Inflammatory macrophage treated with lipopolysaccharide for 4 hours (primary cell): ENCODE data around the gene ACSF2.
"Not testable (repeated sequence)": the region's sequence is repeated elsewhere in the genome, so short reads cannot be mapped to it uniquely, and the experiment has no call there.

Experiments
- DNase-seq: peaks from one replicate; pipeline ENCODE4 v3.0.0-alpha.2; 2020

The ACSF2 gene, protein sequence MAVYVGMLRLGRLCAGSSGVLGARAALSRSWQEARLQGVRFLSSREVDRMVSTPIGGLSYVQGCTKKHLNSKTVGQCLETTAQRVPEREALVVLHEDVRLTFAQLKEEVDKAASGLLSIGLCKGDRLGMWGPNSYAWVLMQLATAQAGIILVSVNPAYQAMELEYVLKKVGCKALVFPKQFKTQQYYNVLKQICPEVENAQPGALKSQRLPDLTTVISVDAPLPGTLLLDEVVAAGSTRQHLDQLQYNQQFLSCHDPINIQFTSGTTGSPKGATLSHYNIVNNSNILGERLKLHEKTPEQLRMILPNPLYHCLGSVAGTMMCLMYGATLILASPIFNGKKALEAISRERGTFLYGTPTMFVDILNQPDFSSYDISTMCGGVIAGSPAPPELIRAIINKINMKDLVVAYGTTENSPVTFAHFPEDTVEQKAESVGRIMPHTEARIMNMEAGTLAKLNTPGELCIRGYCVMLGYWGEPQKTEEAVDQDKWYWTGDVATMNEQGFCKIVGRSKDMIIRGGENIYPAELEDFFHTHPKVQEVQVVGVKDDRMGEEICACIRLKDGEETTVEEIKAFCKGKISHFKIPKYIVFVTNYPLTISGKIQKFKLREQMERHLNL

DNA sequence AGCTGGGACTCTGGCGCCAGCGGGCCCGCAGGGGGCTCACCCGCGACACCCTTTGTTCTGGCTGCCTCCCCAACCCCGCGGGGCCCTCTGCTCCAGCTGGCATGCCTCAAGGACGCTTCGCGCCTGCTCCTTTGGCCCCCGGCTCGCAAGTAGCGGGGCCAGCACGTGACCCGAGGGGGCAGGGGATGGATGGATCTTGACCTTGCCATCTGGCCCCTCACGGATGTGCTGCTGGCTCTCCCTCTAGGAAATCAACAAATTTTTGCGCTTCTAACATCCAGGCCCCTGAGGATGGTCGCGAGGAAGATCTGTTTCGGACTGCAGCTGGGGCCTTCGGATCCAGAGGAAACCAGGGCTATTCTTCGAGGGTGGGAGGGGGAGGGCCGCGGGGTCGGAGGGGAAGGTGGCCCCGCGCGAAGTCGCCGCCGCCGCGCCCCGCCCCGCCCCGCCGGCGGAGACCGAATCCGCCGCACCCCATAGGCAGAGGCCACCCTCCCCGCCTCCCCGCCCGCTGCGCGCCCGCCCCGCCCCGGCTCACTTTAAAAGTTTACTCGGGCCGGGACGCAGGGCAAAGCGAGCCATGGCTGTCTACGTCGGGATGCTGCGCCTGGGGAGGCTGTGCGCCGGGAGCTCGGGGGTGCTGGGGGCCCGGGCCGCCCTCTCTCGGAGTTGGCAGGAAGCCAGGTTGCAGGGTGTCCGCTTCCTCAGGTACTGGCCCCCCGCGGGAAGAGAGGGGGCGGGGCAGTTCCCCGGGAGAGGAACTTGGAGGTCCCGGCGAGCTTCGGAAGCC, at the start of gene ACSF2:
TSS of gene ACSF2 (plus strand) at position 537 of the 790 bp plus-strand sequence. CDS start at position 581, 44 bp downstream.
- peak; percentile 55 for DNase-seq

DNA sequence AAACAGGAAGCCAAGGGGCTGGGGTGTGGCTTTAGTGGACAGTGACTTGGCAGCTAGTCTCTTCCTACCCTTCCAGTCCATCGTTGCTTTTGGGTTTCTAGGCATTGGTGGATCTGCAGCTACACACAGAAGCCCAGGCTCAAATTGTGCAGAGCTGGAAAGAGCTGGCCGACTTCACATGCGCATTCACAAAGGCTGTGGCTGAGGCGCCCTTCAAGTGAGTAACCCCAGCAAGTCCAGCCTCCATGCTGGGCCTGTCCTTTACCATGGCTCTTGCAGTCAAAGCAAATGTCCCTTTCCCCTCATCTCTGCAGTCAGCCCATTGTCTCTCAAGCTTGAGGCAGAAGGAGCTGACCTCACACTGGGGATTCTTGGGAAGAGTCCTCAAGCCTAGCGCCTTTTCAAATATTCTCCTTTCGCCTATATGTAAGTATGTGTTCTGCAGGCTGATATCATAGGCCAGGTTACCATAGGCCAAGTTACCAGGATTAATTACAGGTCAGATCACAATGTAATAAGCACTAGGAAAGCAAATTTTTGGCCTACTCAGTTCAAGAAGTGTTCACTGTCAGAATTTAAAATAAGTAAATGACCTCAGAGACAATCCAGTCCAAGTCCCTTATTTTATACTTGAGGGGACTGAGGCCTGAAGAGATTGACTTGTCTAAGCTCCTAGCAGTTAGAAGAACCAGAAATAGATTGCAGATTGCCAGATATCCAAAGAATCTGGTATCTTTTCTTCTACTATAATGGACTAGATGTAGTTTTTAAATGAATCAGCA, 46.5 kb upstream of the ACSF2 start:
- no peak for DNase-seq

DNA sequence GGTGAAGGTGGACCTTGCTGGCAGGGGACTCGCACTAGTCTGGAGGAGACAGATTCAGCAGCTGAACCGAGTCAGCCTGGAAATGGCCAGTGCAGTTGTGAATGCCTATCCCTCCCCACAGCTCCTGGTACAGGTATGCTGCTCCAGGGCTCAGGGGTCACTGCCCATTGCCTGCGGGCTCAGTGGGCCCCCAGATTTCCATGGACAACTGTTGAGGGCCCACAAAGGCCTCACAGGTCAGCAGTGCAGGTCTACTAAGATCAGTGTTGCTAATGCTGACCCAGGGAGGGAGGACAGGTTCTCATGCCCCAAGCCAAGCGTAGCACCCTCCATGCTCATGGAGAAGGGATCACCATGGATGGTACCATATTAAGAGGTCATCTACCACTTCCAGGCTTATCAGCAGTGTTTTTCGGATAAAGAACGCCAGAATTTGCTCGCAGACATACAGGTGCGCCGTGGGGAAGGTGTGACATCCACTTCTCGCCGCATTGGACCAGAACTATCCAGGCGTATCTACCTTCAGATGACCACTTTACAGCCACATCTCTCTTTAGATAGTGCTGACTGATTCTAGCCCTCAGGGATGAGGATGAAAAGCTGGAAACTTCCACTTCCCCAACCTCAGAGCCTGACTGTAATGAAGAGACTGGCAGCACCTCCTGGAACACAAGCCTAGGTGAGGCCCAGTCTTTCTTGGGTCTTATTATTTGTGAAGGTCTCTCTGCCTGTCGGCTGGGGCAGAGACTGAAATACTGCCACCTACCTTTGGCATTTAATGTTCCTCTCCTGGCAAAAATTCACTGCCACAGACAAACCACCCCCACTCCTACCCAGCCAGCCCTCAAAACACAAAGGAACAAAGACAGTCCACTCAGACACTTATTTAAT, 45.4 kb upstream of the ACSF2 start:
- DNase-seq = no peak

DNA sequence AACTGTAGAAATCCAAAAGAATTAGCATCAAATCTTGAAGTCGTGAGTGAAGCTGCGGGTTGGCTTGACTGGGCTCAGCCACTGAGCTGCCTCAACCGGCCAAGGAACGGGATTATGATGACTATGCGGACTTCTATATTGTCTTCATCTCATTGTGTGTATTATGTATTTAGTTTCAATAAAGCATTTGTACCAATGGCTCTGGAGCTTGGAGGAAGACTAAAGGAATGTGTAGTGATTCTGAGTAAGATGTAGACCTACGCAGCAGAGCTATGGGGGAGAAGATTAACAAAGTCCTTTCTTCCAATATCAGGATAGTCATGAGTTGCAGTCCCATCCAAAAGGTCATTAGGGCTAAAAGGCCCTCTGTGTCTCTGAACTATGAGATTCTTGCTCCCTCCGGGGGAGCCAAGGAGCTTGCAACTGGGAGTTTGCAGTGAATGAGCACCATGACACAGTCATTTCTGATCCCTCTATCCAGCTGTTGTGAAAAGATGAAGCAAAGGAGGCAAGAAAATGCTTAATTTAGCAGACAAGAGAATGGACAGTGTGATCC, 44.7 kb upstream of the ACSF2 start:
- DNase-seq = no peak

DNA sequence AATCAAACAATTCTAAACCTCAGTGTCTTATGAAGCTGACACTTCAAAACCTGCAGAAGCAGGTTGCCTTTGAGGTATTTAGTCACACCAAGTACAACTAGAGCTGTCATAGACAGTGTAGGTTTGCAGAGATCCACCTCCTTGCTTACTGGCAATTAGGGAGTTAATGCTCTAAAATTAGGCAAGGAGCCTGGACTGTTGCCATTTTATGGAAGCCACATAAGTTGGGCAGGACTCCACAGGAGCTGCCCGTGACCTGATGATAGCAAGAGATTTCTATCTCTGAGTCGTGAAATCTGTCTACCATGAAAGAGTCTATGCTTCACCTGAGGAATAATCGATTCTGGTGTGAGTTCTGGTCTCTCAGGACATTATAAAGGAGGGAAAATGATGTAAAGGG, 44.1 kb upstream of the ACSF2 start:
- DNase-seq = no peak

DNA sequence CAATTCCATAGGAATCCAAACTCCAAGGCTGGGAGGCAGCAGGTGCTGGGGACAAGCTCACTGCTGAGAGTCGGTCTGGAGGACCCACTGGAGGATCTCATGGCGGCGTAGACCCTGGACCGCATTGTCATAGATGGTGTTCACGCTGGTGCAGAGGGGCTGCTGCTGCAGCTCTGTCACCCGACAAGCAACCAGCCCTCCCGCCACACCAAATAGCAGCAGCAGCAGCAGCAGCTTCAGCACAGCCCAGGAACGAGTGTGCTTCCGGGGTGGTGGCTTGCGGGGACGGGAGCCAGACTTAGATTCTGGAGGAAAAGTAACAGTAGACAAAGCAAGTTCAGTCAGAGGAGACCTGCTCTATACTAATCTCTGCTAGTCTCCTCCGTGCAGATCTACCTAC, 43.1 kb upstream of the ACSF2 start:
- no peak for DNase-seq

DNA sequence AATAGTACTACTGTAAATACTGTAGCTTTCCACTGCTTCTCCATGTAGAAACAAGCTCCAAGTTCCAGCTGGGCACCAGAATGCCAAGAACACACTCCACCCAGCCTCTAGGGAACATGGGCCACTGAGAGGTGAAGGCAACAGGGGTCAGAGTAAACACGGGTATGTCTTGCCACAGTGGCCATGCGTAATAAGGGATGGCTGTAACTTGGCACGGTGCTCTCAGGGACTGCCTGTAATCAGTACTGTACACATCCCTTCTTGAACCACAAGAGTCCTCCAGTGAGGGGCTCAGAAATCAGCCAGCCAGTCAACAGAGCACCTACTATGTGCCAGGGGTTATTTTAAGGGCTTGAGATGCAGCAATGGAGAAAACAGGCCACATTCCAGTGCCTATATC, 39.5 kb upstream of the ACSF2 start:
- no peak for DNase-seq

DNA sequence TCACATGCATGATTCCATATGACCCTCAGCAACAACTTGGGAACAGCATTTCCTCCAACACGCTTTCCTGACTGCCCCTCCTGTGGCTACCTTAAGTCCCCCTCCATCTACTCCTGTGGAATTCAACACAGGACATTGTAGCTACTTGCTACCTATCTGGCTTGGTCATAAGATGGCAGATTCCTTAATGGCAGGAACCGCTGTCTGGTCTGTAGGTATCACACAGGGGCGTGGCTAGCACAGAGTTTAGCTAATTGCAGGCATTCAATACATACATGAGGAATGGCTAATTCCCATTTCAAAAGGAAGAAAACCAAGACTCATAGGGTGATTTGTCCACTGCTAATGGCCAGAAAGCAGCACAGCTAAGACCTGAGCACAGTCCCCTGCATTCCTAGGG, 37.3 kb upstream of the ACSF2 start:
- DNase-seq = no peak

DNA sequence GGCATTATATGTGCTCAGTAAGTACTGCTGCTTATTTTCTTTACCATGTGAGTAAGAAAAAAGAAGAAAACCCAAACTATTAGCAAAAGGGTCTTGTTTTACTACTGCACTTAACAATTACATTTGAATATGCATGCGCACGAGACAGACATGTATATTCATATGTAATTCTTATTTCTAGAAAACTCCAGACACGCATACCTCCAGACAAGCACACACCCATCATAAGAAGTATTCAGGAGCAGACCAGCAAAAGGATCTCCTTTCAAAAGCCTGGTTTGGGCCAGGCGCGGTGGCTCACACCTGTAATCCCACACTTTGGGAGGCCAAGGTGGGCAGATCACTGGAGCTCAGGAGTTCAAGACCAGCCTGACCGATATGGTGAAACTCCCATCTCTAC, 36.5 kb upstream of the ACSF2 start:
- DNase-seq = no peak

DNA sequence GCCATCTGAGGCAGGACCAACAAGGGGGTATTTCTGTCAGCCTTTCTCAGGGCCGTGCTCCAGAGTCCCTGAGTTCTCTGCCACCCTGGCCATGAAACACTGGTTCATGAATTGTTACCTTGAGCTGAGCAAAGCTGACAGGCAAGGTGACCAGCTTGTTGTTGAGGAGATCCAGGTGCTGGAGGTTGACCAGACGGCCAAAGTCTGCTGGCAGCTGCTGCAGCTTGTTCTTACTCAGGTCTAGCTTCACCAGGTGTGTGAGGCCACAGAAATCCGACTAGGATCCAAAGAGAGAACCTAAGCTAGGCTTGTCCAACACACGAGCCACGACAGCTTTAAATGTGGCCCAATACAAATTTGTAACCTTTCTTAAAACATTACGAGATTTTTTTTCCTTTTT, 33.4 kb upstream of the ACSF2 start:
- DNase-seq = no peak

DNA sequence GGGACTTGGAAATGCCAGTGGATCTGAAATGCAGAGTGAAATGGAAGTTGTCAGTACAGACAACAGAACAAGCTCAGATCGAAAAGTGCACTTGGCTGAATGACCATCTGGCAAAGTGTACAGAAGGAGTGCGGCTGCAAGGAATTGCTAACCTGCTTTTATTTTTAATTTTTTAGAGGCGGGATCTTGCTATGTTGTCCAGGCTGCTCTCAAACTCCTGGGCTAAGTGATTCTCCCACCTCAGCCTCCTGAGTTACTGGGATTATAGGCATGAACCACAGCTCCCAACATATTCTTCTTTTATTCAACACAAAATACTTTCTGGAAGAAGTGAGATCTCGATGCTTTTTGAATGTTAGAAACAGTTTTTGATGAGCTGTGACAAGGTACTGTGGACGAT, 32.3 kb upstream of the ACSF2 start:
- DNase-seq = no peak

DNA sequence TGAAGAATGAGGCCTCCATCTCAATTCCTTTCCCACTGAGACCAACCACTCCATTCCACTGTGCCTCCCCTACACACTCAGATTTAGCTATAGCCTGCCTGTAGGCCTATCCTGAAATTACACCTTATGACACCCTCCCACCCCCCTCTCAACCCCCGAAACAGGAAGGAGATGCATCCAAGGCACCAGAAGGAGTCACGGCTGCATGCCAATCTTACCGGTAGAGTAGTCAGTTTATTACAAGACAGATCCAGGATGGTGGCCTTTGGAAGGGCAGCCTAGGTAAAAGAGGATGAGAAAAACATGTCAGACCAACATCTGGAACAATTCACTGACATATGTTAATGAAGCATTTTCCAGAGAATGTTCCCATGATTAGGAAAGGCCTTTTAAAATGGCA, 31.3 kb upstream of the ACSF2 start:
- DNase-seq = no peak

DNA sequence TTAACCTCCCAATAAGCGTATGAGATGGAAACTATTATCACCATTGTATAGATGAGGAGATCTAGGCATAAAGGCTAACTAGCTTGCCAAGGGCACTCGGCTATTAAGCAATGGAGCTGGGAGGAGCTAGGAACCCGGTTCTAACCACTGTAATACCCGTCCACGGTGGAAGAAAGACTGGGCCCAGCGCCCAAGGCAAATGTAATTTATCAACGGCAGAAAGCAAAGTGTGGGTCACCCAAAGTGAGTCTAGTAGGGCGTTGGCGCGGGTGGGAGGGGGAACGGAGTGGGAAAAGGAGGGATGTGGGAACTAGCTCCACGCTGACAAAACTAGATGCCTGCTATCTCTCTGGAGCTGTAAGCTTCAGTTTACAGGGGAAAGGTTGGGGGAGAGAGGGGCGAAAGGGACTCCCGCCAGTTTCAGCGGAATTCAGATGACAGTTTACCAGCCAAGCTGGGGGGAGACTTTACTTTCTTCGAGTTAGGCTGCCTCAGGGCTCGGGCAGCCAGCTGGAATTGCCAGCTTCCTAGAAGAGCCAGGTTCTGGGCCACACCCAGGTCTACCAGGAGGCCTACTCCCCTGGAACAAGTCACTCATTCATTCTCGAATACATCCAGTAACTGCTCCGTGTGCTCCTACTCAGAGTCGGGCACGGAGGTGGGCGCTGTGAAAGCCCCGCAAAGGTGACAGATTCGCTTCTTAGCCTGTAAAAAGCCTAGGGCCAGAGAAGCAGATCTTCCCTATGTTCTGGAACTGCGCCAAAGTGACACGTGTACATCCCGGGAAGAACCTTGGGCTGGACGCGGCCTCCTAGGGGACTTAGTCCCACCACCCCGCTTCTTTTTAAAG, 29.5 kb upstream of the ACSF2 start:
- DNase-seq = peak; percentile 69

DNA sequence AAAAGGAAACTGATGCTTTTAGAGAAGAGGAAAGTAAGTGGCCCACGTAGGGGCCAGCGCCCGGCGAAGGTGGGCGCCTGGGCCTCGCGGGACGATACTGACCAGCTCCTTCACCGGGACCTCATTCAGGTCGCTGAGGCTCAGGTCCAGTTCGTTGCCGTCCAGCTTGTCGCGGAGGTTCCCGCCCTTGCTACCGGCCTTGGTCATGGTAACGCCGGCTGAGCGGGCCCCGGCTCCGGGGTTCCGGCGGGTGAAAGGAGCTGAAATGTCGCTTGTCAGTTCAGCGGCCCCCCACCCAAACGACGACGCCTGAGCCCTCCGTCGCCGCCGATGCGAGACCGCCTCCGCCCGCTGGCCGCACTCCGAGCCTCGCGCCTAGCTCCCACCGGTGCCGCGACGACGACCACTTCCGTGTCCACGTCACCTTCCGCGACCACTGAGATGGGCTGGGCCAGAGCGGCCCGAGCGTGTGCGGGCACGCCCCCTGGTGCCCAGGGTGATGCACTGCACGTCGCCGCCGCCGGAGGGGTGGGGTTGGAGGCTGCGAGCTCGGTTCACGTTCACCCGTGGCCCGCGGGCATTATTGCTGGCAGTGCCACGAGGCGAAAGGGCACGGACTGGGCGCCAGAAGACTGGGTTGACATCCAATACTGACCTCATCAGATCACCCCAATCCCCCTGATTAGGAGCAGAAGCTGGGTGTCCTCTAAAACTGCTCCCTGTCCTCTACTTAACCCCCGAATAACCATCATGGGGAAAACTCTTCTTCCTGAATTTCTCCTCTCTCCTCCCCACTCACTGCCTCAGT, 28.7 kb upstream of the ACSF2 start, which contains the start of gene LRRC59:
TSS of gene LRRC59 (minus strand) at position 413 of the 808 bp plus-strand sequence. CDS start at position 207, 206 bp downstream.
- peak; percentile 83 for DNase-seq

DNA sequence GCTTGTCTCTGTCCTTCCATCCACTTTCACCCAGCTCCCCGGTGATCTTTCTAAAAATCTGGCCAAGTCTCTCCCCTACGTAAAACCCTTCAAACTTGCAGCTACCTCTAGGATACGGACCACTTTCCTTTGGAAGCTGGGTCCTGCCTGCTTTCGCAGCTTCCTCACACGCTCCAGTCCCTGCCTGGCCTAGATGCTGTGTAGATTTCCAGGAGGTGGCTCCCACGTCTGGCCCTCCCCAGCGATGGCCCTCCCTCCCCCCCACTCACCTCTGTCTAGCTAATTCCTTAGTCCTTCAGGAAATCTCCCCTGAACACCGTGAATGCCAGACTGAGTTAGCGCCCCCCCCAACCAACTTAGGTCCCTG, 28.1 kb upstream of the ACSF2 start:
- DNase-seq = no peak

DNA sequence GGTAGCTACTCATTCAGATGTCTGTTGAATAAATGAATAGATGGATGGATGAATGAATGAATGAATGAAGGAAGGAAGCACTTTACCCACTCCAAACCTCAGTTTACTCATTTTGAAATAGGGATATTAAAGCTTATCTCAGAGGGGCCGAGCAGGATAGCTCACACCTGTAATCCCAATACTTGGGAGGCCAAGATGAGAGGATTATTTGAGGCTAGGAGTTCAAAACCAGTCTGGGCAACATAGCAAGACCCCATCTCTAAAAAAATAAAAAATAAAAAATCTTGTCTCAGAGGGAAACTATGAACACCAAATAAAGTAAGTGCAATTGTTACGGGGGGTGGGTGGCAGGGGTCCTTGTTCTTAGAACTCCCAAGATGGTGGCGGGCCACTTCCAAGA, 27.3 kb upstream of the ACSF2 start:
- DNase-seq = not testable (repeated sequence)

DNA sequence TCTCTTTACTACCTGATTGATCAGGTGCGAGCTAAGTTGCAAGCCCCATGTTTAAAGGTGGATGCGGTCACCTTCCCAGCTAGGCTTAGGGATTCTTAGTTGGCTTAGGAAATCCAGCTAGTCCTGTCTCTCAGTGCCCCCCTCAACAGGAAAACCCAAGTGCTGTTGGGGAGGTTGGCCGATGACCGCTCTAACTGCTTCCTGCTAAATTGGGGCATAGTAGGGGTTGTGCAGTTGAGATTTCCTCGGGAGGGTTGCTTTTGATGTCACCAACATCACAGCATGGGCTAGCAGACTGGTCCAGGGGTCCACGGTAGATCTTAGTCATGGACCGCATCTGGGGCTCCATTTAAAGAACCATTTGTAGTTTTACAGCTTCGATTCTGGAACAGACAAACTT, 26.4 kb upstream of the ACSF2 start:
- DNase-seq = not testable (repeated sequence)

DNA sequence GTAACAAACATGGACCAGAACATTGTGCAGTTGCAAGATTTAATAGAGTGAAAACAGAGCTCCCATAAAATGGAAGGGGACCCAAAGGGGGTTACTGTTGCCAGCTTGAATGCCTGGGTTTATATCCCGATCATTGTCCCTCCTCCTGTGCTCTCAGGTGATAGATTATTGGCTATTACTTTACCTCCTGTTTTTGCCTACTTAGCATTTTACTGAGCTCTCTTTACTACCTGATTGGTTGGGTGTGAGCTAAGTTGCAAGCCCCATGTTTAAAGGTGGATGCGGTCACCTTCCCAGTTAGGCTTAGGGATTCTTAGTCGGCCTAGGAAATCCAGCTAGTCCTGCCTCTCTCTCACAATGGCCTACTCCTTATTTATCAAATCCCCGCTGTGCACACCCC, 20.7 kb upstream of the ACSF2 start:
- DNase-seq = not testable (repeated sequence)

DNA sequence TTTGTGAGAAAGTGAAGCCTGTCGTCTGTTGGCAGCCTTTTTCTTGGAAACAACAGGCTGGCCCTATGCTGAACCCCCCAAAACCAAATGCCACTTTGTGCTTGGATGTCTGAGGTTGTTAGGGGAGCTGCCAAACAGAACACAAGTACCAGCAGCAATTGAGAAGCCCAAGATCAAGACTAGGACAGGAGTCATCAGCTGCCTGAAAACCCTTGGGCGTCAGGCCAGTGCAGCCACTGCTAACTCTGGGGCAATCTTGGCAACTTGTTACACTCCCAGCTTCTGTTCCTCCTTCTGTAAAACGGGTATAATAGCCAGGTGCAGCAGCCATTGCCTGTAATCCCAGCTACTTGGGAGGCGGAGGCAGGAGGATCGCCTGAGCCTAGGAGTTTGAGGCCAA, 19.4 kb upstream of the ACSF2 start:
- no peak for DNase-seq

DNA sequence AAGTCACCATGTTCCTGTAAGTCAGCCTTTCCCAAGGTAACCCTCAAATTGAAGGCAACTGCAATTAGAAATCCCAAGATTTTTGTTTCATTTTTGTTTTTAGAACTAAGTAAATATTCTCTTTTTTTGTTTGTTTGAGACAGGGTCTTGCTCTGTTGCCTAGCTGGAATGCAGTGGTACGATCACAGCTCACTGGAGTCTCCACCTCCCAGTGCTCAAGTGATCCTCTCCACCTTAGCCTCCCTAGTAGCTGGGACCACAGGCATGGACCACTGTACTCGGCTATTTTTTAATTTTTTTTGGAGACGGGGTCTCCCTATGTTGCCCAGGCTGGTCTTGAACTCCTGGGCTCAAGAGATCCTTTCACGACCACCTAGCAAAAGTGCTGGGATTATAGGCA, 18.1 kb upstream of the ACSF2 start:
- no peak for DNase-seq
